Measurements from ENCODE around the gene WDR18.

DNA sequence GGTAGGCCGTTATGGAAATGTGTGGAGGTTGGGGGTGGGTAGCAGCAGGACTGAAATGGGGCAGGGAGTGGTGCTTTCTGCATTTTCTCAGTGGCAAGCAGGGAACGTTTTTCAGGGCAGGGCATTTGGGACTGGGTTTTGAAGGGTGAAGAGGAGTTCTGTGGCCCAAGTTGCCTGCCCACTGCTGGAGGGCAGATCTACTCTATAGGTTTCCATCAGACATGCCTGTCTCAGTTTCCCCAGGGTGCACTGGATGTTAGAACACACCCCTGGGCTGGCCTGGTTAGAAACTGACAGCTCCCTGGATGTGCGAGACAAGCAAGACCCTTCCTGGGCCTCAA lies 15.2 kb downstream of the WDR18 start:
- TF ChIP-seq, protein P1, sequence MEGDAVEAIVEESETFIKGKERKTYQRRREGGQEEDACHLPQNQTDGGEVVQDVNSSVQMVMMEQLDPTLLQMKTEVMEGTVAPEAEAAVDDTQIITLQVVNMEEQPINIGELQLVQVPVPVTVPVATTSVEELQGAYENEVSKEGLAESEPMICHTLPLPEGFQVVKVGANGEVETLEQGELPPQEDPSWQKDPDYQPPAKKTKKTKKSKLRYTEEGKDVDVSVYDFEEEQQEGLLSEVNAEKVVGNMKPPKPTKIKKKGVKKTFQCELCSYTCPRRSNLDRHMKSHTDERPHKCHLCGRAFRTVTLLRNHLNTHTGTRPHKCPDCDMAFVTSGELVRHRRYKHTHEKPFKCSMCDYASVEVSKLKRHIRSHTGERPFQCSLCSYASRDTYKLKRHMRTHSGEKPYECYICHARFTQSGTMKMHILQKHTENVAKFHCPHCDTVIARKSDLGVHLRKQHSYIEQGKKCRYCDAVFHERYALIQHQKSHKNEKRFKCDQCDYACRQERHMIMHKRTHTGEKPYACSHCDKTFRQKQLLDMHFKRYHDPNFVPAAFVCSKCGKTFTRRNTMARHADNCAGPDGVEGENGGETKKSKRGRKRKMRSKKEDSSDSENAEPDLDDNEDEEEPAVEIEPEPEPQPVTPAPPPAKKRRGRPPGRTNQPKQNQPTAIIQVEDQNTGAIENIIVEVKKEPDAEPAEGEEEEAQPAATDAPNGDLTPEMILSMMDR (conservative IDR thresholded peaks at IDR 0.05 in 1 of 2, IDR thresholded peaks at IDR 0.05 in 1 of 2; ENCODE audit: low read depth in 1 of 2, low read length in 2 of 2) = no peak
- peak; percentile 66 for TF ChIP-seq EZH2 (IDR thresholded peaks at IDR 0.05; ENCODE audit: low read length, missing control alignments)

Measured in fibroblast of lung (primary cell).